Prostate gland (tissue), 2 donors: Measurements from ENCODE around the gene DEGS2. TPM values are rescaled to one million over a fixed set of nuclear protein-coding genes. Genes with fewer than 3 reads are reported as not detected.

Experiments
- DNase-seq: peaks from one replicate; pipeline ENCODE4 v3.0.0-alpha.2; 2019; ENCODE audit warnings: low spot score
- H3K27ac ChIP-seq, 2 donors: fragments of 200-600 bp; sonication (generic); 2 replicates each; pipeline ENCODE4 v1.5.1; 2017 to 2019
- H3K27me3 ChIP-seq: fragments of 200-600 bp; sonication (generic); replicated peaks from 2 replicates; pipeline ENCODE4 v1.5.1; 2019; ENCODE audit not compliant: insufficient read depth
- H3K36me3 ChIP-seq, 2 donors: fragments of 200-600 bp; sonication (generic); 1 replicate in 1 of 2; 2 replicates in 1 of 2; pipeline versions ENCODE4 v1.5.1 to v1.8.1; 2017 to 2019
- H3K4me1 ChIP-seq: fragments of 200-600 bp; sonication (generic); replicated peaks from 2 replicates; pipeline ENCODE4 v1.5.1; 2019
- H3K4me3 ChIP-seq, 2 donors: fragments of 200-600 bp; sonication (generic); 2 replicates each; pipeline ENCODE4 v1.5.1; 2017 to 2019
- H3K9me3 ChIP-seq: fragments of 200-600 bp; sonication (generic); 2 replicates; pipeline ENCODE4 v1.5.1; 2017
- CTCF ChIP-seq, 4 experiments: fragments of 200-600 bp in 2 of 4; fragments of 450-650 bp in 2 of 4; sonication (generic) in 2 of 4; IDR thresholded peaks; 1 replicate in 3 of 4; 2 replicates in 1 of 4; pipeline ENCODE4 v1.5.1; 2016 to 2019; ENCODE audit warnings: antibody characterized with exemption in 4 of 4, mild to moderate bottlenecking in 2 of 4, moderate library complexity in 2 of 4
- POLR2A ChIP-seq: fragments of 450-650 bp; IDR thresholded peaks from one replicate; pipeline ENCODE4 v1.6.1; 2016; ENCODE audit warnings: antibody characterized with exemption, mild to moderate bottlenecking
- POLR2AphosphoS5 ChIP-seq: sonication (generic); formaldehyde crosslinking; IDR thresholded peaks from one replicate; pipeline ENCODE4 v1.6.1; 2017; ENCODE audit warnings: antibody characterized with exemption
- WGBS: methylation state at CpG from one replicate; pipeline ENCODE4 v1.1.5; 2018; 5-methylcytosine and 5-hydroxymethylcytosine counted together
- intact Hi-C: fragments of 100-400 bp; cut with DNase I; formaldehyde crosslinking; loops from one replicate; pipeline ENCODE4 v1.14.2; 2022
- total RNA-seq, 2 donors: library from RNA; depleted of rRNA; stranded (reverse); fragments of >200 nt; gene quantifications; one replicate each; pipeline ENCODE4 v1.1.0, GENCODE V29; 2016

DEGS2 gene
- total RNA-seq, 2 donors from 2014 or later: 2.8 to 8.3 TPM

GRCh38 chr14:100135073-100135472 is 24.4 kb downstream of the DEGS2 start:
- TF ChIP-seq CTCF (IDR thresholded peaks at IDR 0.05) (no peak), POLR2A (no peak), POLR2AphosphoS5 (no peak)
- intact Hi-C loops: no loop called here
- Histone ChIP-seq H3K27ac (no peak overlapping the region), H3K27me3 (no peaks in the 10 kb centered on the region), H3K9me3 (no peaks in the 10 kb centered on the region), H3K4me3 (no peak overlapping the region), H3K4me1 (no peaks in the 10 kb centered on the region), H3K36me3 (no peaks in the 10 kb centered on the region)
- DNase-seq: no peak
- 93% methylated on average over 9 of the region's 9 CpGs for WGBS

- no peaks in the 10 kb centered on the region for H3K27me3 ChIP-seq
- H3K4me1 ChIP-seq: no peaks in the 10 kb centered on the region
- no peaks in the 10 kb centered on the region for H3K36me3 ChIP-seq
- DNase-seq: no peak
- 70% methylated on average over 8 of the region's 8 CpGs for WGBS
- intact Hi-C loops: no loop called here
- no peak overlapping the region for H3K27ac ChIP-seq
- H3K4me3 ChIP-seq: no peak overlapping the region
- no peaks in the 10 kb centered on the region for H3K9me3 ChIP-seq
- TF ChIP-seq POLR2AphosphoS5: no peak
- no peak for TF ChIP-seq POLR2A
These were observed 24.9 kb downstream of the DEGS2 start for GRCh38 chr14:100134586-100134985.

DNA sequence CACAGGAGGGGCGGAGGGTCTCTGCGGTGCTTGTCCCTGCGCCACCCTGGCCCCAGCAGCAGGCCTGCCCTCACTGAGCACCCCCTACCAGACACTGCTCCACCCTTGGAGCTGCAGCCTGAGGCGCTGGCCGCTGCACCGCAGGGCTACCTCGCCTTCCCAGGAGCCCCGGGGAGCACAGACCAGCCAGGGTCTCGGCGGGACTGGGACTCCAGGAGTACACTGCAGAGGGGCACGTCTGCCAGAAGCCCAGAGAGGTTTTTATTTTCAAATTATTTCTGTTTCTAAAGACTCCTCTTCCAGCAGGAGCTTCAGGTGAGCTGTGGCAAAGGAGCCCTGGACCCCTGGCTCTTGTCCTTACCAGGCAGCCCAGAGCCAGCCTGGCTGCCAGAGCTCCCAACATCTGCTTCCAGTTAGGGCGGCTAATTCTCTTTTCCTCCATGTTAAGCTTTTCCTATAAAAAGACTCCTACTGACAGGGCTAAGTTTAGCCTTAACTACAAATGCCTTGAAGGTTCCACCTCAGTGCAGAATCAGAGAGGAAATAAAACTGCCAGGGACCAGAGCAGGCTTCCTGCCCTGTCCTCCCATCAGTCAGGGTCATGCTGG is 26.4 kb downstream of the DEGS2 start:
- Histone ChIP-seq H3K4me3 (no peak overlapping the region), H3K9me3 (no peaks in the 10 kb centered on the region), H3K4me1 (no peaks in the 10 kb centered on the region), H3K27me3 (no peaks in the 10 kb centered on the region), H3K27ac (peak overlapping the region; percentile 39 to 50), H3K36me3 (no peaks in the 10 kb centered on the region)
- no peak for DNase-seq
- WGBS: 63% methylated on average over 12 of the region's 12 CpGs
- intact Hi-C loops: no loop called here
- TF ChIP-seq CTCF (IDR thresholded peaks at IDR 0.05) (no peak), POLR2A (no peak), POLR2AphosphoS5 (no peak)

GRCh38 chr14:100132161-100132902 is 27.1 kb downstream of the DEGS2 start:
- H3K9me3 ChIP-seq: no peaks in the 10 kb centered on the region
- TF ChIP-seq CTCF (IDR thresholded peaks at IDR 0.05): no peak
- no peak for TF ChIP-seq POLR2A
- no peak for TF ChIP-seq POLR2AphosphoS5
- H3K27me3 ChIP-seq: no peaks in the 10 kb centered on the region
- peak overlapping the region; percentile 39 to 50 for H3K27ac ChIP-seq
- H3K4me3 ChIP-seq: no peak overlapping the region
- 54% methylated on average over 25 of the region's 25 CpGs for WGBS
- intact Hi-C loops: no loop called here
- DNase-seq: no peak
- H3K4me1 ChIP-seq: no peaks in the 10 kb centered on the region
- H3K36me3 ChIP-seq: no peaks in the 10 kb centered on the region

- Histone ChIP-seq H3K27me3 (no peaks in the 10 kb centered on the region), H3K27ac (no peak overlapping the region), H3K9me3 (no peaks in the 10 kb centered on the region), H3K36me3 (no peaks in the 10 kb centered on the region), H3K4me1 (no peaks in the 10 kb centered on the region), H3K4me3 (no peak overlapping the region)
- no peak for DNase-seq
- TF ChIP-seq CTCF (IDR thresholded peaks at IDR 0.05) (no peak), POLR2AphosphoS5 (no peak), POLR2A (no peak)
- WGBS: 52% methylated on average over 6 of the region's 6 CpGs
- intact Hi-C loops: no loop called here
These were observed 28.3 kb downstream of the DEGS2 start for GRCh38 chr14:100131181-100131580.
